Measurements from ENCODE around the gene TXLNA. TPM values are rescaled to one million over a fixed set of nuclear protein-coding genes. Genes with fewer than 3 reads are reported as not detected.
A peak's percentile ranks its signal among the peaks of the same experiment; 100 is the strongest.

TXLNA gene
- total RNA-seq, 1 donor from 2014 or later, result 16.5 TPM

GRCh38 chr1:32201011-32201855 lies 21.8 kb downstream of the TXLNA start:
- peak; percentile 55 for ATAC-seq
- DNase-seq, result peak; percentile 80
- intact Hi-C loops (cut with micrococcal nuclease), result no loop called here

GRCh38 chr1:32204943-32205361 lies 25.5 kb downstream of the TXLNA start:
- intact Hi-C loops (cut with micrococcal nuclease), result no loop called here
- no peak for ATAC-seq
- no peak for DNase-seq

GRCh38 chr1:32205401-32206370 lies 26.2 kb downstream of the TXLNA start, which contains the start of gene IQCC:
Gene IQCC, plus strand, starts transcription at chr1:32205671. Its CDS starts 11 bp downstream, at chr1:32205682.
- intact Hi-C loops (cut with micrococcal nuclease), result no loop called here
- ATAC-seq, result peak; percentile 76
- DNase-seq, result peak; percentile 92

- ATAC-seq, result no peak
- DNase-seq, result no peak
- intact Hi-C loops (cut with micrococcal nuclease), result no loop called here
Measured at GRCh38 chr1:32208469-32208868, 29.0 kb downstream of the TXLNA start.

GRCh38 chr1:32208891-32209328 lies 29.4 kb downstream of the TXLNA start, which contains the start of gene DCDC2B:
Gene DCDC2B, plus strand, starts transcription at chr1:32209089. Its CDS starts 5 bp downstream, at chr1:32209094.
- peak; percentile 14 for ATAC-seq
- intact Hi-C loops (cut with micrococcal nuclease), result no loop called here
- peak; percentile 44 for DNase-seq

GRCh38 chr1:32215629-32216480 lies 36.4 kb downstream of the TXLNA start:
- intact Hi-C loops (cut with micrococcal nuclease), result no loop called here
- DNase-seq (peak; percentile 61), ATAC-seq (peak; percentile 75)

GRCh38 chr1:32216566-32216965 lies 37.1 kb downstream of the TXLNA start:
- DNase-seq (no peak), ATAC-seq (no peak)
- intact Hi-C loops (cut with micrococcal nuclease), result no loop called here

GRCh38 chr1:32219022-32219421 lies 39.5 kb downstream of the TXLNA start:
- intact Hi-C loops (cut with micrococcal nuclease), result no loop called here
- ATAC-seq (no peak), DNase-seq (no peak)

GRCh38 chr1:32220746-32221580 lies 41.5 kb downstream of the TXLNA start:
- DNase-seq (no peak), ATAC-seq (no peak)
- intact Hi-C loops (cut with micrococcal nuclease), result no loop called here

GRCh38 chr1:32221581-32221979 lies 42.1 kb downstream of the TXLNA start:
- DNase-seq (no peak), ATAC-seq (no peak)
- intact Hi-C loops (cut with micrococcal nuclease), result no loop called here

- peak; percentile 94 for DNase-seq
- intact Hi-C loops (cut with micrococcal nuclease), result no loop called here
- peak; percentile 95 for ATAC-seq
Measured at GRCh38 chr1:32221980-32222755, 42.7 kb downstream of the TXLNA start, which contains the start of the genes EIF3I and TMEM234. Gene EIF3I, plus strand, starts transcription at chr1:32222407. Its CDS starts 35 bp downstream, at chr1:32222442. Gene TMEM234, minus strand, starts transcription at chr1:32222353. Its CDS starts 31 bp downstream, at chr1:32222322.

- no peak for ATAC-seq
- intact Hi-C loops (cut with micrococcal nuclease), result no loop called here
- DNase-seq, result no peak
Measured at GRCh38 chr1:32223683-32224082, 44.2 kb downstream of the TXLNA start.

- DNase-seq, result no peak
- intact Hi-C loops (cut with micrococcal nuclease), result no loop called here
- ATAC-seq, result no peak
Measured at GRCh38 chr1:32224285-32224684, 44.8 kb downstream of the TXLNA start.

GRCh38 chr1:32228771-32229170 lies 49.3 kb downstream of the TXLNA start:
- no peak for ATAC-seq
- intact Hi-C loops (cut with micrococcal nuclease), result no loop called here

GRCh38 chr1:32231843-32232432 lies 52.5 kb downstream of the TXLNA start:
- DNase-seq, result no peak

More at GRCh38 chr1:32228771-32229170, 49.3 kb downstream of the TXLNA start:
- DNase-seq, result no peak

GRCh38 chr1:32232558-32233304 lies 53.3 kb downstream of the TXLNA start:
- no peak for DNase-seq
- intact Hi-C loops (cut with micrococcal nuclease), result no loop called here
- no peak for ATAC-seq

More at GRCh38 chr1:32231843-32232432, 52.5 kb downstream of the TXLNA start:
- intact Hi-C loops (cut with micrococcal nuclease), result no loop called here
- ATAC-seq, result no peak
